Measurements from ENCODE around the gene COMT.

- TF ChIP-seq CTCF (IDR thresholded peaks at IDR 0.05) (no peak), SIN3A (IDR thresholded peaks at IDR 0.05; ENCODE audit: borderline replicate concordance, insufficient read depth, low read depth, low read length) (no peak)
Measured at GRCh38 chr22:19970031-19970478, 28.5 kb downstream of the COMT start.

Measured in Panc1 (cell line).